Measurements from ENCODE around the gene MSLN.

GRCh38 chr16:726438-727290 lies 33.9 kb upstream of the MSLN start, which contains the start of the genes CCDC78 and HAGHL:
- TF ChIP-seq CTCF (IDR thresholded peaks at IDR 0.05): no peak
- TF ChIP-seq POLR2AphosphoS5 (IDR thresholded peaks at IDR 0.05): no peak
- no peak for TF ChIP-seq POLR2A (IDR thresholded peaks at IDR 0.05)
- no peak for TF ChIP-seq EP300 (IDR thresholded peaks at IDR 0.05)
